ENCODE measurements around the gene VSIG8.

DNA sequence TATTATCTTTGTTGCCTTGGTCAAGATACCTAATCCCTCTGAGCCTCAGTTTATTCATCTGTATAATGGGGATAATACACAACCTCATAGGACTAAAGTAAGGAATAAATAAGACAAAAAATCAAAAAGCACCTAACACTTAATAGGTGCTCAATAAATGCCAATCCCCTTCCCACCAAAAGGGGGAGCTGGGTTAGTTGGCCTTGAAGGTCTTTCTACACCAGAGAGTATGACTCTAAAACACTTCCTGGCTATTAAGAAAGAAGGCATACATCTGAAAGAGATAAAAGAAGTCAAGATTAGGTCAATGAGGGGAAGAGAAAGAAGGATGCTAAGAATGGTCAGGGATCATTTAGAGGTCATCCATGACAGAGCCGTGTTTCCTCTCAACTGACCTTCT, 11.1 kb downstream of the VSIG8 start:
- TF ChIP-seq, protein P1, sequence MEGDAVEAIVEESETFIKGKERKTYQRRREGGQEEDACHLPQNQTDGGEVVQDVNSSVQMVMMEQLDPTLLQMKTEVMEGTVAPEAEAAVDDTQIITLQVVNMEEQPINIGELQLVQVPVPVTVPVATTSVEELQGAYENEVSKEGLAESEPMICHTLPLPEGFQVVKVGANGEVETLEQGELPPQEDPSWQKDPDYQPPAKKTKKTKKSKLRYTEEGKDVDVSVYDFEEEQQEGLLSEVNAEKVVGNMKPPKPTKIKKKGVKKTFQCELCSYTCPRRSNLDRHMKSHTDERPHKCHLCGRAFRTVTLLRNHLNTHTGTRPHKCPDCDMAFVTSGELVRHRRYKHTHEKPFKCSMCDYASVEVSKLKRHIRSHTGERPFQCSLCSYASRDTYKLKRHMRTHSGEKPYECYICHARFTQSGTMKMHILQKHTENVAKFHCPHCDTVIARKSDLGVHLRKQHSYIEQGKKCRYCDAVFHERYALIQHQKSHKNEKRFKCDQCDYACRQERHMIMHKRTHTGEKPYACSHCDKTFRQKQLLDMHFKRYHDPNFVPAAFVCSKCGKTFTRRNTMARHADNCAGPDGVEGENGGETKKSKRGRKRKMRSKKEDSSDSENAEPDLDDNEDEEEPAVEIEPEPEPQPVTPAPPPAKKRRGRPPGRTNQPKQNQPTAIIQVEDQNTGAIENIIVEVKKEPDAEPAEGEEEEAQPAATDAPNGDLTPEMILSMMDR (IDR thresholded peaks at IDR 0.05; ENCODE audit: low read depth, low read length): peak; percentile 25
- TF ChIP-seq EZH2phosphoT487 (IDR thresholded peaks at IDR 0.05; ENCODE audit: low read depth): no peak

All from OCI-LY3 (cell line).